ENCODE measurements around the gene PPP2R2B.

Gene PPP2R2B

DNA sequence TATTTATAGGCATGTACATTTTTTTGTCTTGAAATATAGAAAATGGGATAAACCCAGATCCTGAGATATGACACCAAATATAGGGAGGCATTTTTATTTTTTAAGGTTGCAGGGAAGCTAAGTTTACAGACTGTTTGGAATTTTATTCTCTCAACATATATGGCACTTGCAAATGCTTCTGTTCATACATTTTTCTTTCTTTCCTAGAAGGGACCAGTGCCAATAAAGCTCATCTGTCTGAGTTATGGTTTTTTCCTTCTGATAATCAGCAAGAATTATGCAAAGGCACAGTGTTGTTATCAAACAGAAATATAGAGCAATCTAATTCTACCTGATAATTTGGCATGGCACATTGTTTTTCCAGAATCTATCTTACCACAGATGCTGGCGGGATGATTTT lies 205.7 kb downstream of the PPP2R2B start:
- no peak for DNase-seq (ENCODE audit: low read depth)
- TF ChIP-seq, protein P1, sequence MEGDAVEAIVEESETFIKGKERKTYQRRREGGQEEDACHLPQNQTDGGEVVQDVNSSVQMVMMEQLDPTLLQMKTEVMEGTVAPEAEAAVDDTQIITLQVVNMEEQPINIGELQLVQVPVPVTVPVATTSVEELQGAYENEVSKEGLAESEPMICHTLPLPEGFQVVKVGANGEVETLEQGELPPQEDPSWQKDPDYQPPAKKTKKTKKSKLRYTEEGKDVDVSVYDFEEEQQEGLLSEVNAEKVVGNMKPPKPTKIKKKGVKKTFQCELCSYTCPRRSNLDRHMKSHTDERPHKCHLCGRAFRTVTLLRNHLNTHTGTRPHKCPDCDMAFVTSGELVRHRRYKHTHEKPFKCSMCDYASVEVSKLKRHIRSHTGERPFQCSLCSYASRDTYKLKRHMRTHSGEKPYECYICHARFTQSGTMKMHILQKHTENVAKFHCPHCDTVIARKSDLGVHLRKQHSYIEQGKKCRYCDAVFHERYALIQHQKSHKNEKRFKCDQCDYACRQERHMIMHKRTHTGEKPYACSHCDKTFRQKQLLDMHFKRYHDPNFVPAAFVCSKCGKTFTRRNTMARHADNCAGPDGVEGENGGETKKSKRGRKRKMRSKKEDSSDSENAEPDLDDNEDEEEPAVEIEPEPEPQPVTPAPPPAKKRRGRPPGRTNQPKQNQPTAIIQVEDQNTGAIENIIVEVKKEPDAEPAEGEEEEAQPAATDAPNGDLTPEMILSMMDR (IDR thresholded peaks at IDR 0.05; ENCODE audit: low read length, missing control alignments): no peak
- no peak overlapping the region for H3K4me3 ChIP-seq (replicated peaks; ENCODE audit: low read depth, low read length)

DNA sequence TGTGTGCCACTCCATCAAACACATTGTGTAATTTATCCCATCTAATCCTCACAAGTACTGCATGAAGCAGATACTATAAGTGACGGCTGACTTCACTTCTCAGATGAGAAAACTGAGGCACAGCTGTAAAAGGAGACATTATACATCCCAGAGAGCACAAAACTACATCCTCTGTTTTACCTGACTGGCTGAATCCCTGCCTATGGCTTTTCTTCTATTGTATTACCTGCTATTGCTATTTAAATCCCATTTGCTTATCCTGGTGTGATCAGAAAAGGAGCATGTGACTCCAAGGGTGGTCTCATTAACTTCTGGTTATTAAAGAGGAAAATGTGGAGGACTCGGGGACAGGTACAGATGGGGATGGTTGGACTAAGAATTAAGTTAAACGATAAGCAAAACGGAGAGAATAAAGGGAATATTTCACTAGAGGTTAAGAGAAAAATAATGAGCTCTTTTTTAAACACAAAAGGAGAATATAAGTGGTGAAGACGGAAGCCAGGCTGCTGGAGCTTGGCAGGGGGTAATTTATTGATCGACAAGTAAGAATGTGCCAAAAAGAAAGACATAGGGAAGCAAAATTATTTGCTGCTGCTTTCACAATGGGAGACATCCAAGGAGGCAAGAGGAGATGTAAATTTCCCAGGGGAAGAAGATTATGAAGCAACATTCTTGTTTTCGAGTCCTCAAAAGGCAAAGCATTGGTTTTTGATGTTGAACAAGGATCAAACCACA lies 206.8 kb downstream of the PPP2R2B start:
- no peak overlapping the region for H3K4me3 ChIP-seq (replicated peaks; ENCODE audit: low read depth, low read length)
- TF ChIP-seq, protein P1 (IDR thresholded peaks at IDR 0.05; ENCODE audit: low read length, missing control alignments): no peak
- no peak for DNase-seq (ENCODE audit: low read depth)

DNA sequence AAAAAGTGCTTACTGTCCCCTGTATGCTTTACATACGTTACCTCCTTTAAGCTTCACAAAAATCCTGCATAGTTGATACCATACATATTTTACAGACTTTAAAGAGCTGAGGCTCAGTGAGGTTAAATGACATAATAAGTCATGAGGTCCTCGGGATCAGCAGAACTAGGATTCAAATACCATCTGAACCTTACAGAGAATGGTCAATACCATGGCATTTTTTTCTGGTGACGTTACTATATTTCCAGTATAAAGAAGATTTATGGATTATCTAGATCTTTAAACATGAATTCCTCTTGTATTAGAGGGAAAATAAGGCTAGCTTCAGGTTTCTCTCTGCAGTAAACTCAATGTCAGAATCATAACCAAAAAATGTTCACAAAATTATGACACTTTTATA lies 208.9 kb downstream of the PPP2R2B start:
- TF ChIP-seq, protein P1 (IDR thresholded peaks at IDR 0.05; ENCODE audit: low read length, missing control alignments): no peak
- no peak for DNase-seq (ENCODE audit: low read depth)
- H3K4me3 ChIP-seq (replicated peaks; ENCODE audit: low read depth, low read length): no peak overlapping the region

DNA sequence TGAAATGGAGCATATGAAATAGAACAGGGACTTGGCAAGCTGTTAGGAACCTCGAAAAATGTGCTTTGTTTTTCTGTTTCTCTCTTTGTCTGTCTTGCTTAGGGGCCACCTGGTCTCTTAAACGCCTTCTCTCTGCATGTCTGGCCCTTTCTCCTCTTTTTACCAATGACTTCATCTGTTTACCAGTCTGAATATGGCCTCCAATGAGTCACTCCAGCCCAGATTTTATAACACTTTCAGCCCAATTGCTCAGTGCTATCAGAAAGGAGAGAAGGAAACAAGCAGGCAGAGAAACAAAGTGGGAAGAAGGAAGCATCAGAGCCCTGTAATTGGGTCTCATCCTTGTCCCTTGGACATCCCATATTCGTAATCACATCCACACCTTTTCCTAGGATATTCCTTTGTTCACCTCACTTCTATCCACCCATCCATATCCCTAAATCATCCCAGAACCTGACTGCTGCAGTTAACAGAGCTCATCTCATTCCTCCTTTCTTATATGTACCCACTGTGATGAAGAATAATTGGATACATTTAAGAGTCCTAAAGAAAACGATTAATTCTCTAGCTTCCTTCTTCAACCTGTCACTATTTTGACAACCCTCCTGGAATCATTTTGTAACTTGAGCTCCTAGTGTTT lies 210.8 kb downstream of the PPP2R2B start:
- peak; percentile 20 for DNase-seq (ENCODE audit: low read depth)

DNA sequence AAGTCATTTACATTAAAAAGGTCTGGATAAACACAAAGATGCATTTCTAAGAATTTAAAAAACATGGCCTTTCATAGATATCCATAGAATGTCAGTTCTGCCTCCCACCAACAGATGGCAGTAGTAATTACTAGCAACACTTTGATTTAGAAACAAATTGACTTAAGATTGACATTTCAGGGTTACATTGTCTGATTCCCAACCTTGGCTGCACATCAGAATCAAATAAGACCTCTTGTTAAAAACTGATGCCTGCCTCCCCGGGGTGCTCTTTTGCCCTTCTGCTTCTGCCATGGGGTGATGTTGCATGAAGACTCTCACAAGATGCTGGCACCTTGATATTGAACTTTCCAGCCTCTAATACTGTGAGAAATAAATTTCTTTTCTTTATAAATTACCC lies 216.3 kb downstream of the PPP2R2B start:
- DNase-seq (ENCODE audit: low read depth): peak; percentile 53
- H3K4me3 ChIP-seq (replicated peaks; ENCODE audit: low read depth, low read length): no peak overlapping the region
- TF ChIP-seq, protein P1 (IDR thresholded peaks at IDR 0.05; ENCODE audit: low read length, missing control alignments): peak; percentile 68

More for the DNA sequence above, 210.8 kb downstream of the PPP2R2B start:
- H3K4me3 ChIP-seq (replicated peaks; ENCODE audit: low read depth, low read length): no peak overlapping the region
- TF ChIP-seq, protein P1 (IDR thresholded peaks at IDR 0.05; ENCODE audit: low read length, missing control alignments): no peak

DNA sequence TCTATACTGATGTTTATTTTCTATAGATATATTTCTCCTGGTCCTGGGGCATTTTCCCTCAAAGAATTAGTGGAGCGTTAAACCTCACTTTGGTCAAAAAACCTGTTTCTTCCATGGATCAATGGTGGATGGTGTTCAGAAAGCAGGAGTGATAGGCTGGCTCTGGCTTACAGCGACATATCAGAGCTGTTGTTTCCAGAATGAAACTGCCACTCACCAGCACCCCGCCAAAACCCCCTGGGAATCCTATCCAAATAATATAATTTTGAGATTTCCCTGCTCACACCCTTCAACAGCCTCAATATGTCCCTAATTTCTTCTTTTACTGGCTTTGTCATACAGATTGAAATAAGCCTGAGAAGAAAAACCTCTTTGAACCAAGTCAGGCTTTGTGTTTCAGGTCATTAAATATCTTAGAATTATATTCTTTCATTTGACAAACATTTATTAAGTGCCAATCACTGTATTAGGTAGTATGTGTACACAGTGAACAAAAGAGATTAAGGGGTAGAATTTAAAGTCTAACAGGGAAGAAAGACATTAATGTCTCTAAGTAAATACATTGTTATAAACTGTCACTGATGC lies 218.1 kb downstream of the PPP2R2B start:
- TF ChIP-seq, protein P1 (IDR thresholded peaks at IDR 0.05; ENCODE audit: low read length, missing control alignments): no peak
- H3K4me3 ChIP-seq (replicated peaks; ENCODE audit: low read depth, low read length): no peak overlapping the region
- DNase-seq (ENCODE audit: low read depth): no peak

All from fibroblast of pulmonary artery (primary cell).